Measurements from ENCODE around the gene GCK.

Gene GCK

GRCh38 chr7:44184873-44185446 lies 4.3 kb downstream of the GCK start:
- no peak for TF ChIP-seq CTCF (IDR thresholded peaks at IDR 0.05; ENCODE audit: low read depth, low read length, missing control alignments)
- in situ Hi-C loops (cut with HindIII; ENCODE audit: low sequenced_read_pairs) = no loop called here
- H3K4me3 ChIP-seq (ENCODE audit: low read depth, low read length) = no peak overlapping the region
- no peak for DNase-seq (ENCODE audit: low read depth)

- in situ Hi-C loops (cut with HindIII; ENCODE audit: low sequenced_read_pairs) = no loop called here
- TF ChIP-seq CTCF (IDR thresholded peaks at IDR 0.05; ENCODE audit: low read depth, low read length, missing control alignments) = no peak
- peak; percentile 86 for DNase-seq (ENCODE audit: low read depth)
- H3K4me3 ChIP-seq (ENCODE audit: low read depth, low read length) = no peak overlapping the region
Measured at GRCh38 chr7:44184206-44184872, 4.9 kb downstream of the GCK start.

- H3K4me3 ChIP-seq (ENCODE audit: low read depth, low read length) = no peak overlapping the region
- in situ Hi-C loops (cut with HindIII; ENCODE audit: low sequenced_read_pairs) = no loop called here
- TF ChIP-seq CTCF (IDR thresholded peaks at IDR 0.05; ENCODE audit: low read depth, low read length, missing control alignments) = no peak
- no peak for DNase-seq (ENCODE audit: low read depth)
Measured at GRCh38 chr7:44183386-44183785, 5.9 kb downstream of the GCK start.

- in situ Hi-C loops (cut with HindIII; ENCODE audit: low sequenced_read_pairs) = no loop called here
- no peak for DNase-seq (ENCODE audit: low read depth)
- TF ChIP-seq CTCF (IDR thresholded peaks at IDR 0.05; ENCODE audit: low read depth, low read length, missing control alignments) = no peak
- no peak overlapping the region for H3K4me3 ChIP-seq (ENCODE audit: low read depth, low read length)
Measured at GRCh38 chr7:44182827-44183226, 6.4 kb downstream of the GCK start.

- TF ChIP-seq CTCF (IDR thresholded peaks at IDR 0.05; ENCODE audit: low read depth, low read length, missing control alignments) = no peak
- in situ Hi-C loops (cut with HindIII; ENCODE audit: low sequenced_read_pairs) = no loop called here
- no peak for DNase-seq (ENCODE audit: low read depth)
- no peak overlapping the region for H3K4me3 ChIP-seq (ENCODE audit: low read depth, low read length)
Measured at GRCh38 chr7:44180631-44181030, 8.6 kb downstream of the GCK start.

GRCh38 chr7:44177570-44178131 lies 11.6 kb downstream of the GCK start:
- no peak for TF ChIP-seq CTCF (IDR thresholded peaks at IDR 0.05; ENCODE audit: low read depth, low read length, missing control alignments)
- H3K4me3 ChIP-seq (ENCODE audit: low read depth, low read length) = no peak overlapping the region
- in situ Hi-C loops (cut with HindIII; ENCODE audit: low sequenced_read_pairs) = no loop called here
- DNase-seq (ENCODE audit: low read depth) = peak; percentile 33

Measured in astrocyte of the cerebellum (primary cell).